ENCODE results near the gene SBF2. TPM values are rescaled to one million over a fixed set of nuclear protein-coding genes. Genes with fewer than 3 reads are reported as not detected.

SBF2 gene
- total and polyA plus RNA-seq, 10 donors, result 3.6 to 70.9 (median 57.1) TPM

- peak overlapping the region in 7 of 8 donors; percentile 31 to 94 (median 55) for H3K27ac ChIP-seq
- TF ChIP-seq POLR2A (IDR thresholded peaks at IDR 0.05) (no peak), POLR2AphosphoS5 (IDR thresholded peaks at IDR 0.05) (no peak), CTCF (IDR thresholded peaks at IDR 0.05 in 8 of 11, conservative IDR thresholded peaks at IDR 0.05 in 3 of 11) (peak in 4 of 11 experiments; percentile 7 to 76 (median 71))
- peaks cover 23 to 60% (median 51%) of the 10 kb centered on the region in 6 donors for H3K4me1 ChIP-seq
- no peaks in the 10 kb centered on the region for H3K9me3 ChIP-seq
- intact Hi-C loops (cut with DNase I; ENCODE audit: low total_unique reads), result loop anchor here (5.0 kb wide), 1 partner anchor 101 kb away; no protein-coding TSS in a partner anchor
- H3K36me3 ChIP-seq, result peaks cover 0 to 9% (median 0%) of the 10 kb centered on the region in 6 donors
- H3K4me3 ChIP-seq, result peak overlapping the region; percentile 14 to 96 (median 69)
- DNase-seq, result no peak
- 17 to 21% (median 17%) methylated on average over 16 of the region's 16 CpGs for WGBS, 5 donors
- H3K27me3 ChIP-seq (replicated peaks in 1 of 7), result peaks cover 0 to 37% (median 17%) of the 10 kb centered on the region in 7 donors
Measured at GRCh38 chr11:10308201-10308954, 14.4 kb upstream of the SBF2 start.

GRCh38 chr11:10307400-10308200, 13.6 kb upstream of the SBF2 start:
- Histone ChIP-seq H3K9me3 (no peaks in the 10 kb centered on the region), H3K36me3 (peaks cover 0 to 9% (median 0%) of the 10 kb centered on the region in 6 donors), H3K27me3 (replicated peaks in 1 of 7) (peaks cover 0 to 37% (median 17%) of the 10 kb centered on the region in 7 donors), H3K27ac (peak overlapping the region in 7 of 8 donors; percentile 31 to 94 (median 55)), H3K4me1 (peaks cover 23 to 64% (median 55%) of the 10 kb centered on the region in 6 donors), H3K4me3 (peak overlapping the region; percentile 14 to 96 (median 69))
- peak; percentile 96 for DNase-seq
- intact Hi-C loops (cut with DNase I; ENCODE audit: low total_unique reads), result loop anchor here (5.0 kb wide), 1 partner anchor 100 kb away; no protein-coding TSS in a partner anchor
- 1 to 2% (median 2%) methylated on average over 44 to 62 of the region's 62 CpGs for WGBS, 5 donors
- TF ChIP-seq POLR2A (IDR thresholded peaks at IDR 0.05) (no peak), POLR2AphosphoS5 (IDR thresholded peaks at IDR 0.05) (peak; percentile 75 to 87 (median 78)), CTCF (IDR thresholded peaks at IDR 0.05 in 8 of 11, conservative IDR thresholded peaks at IDR 0.05 in 3 of 11) (peak; percentile 90 to 99 (median 99))

GRCh38 chr11:10307022-10307399, 13.0 kb upstream of the SBF2 start:
- Histone ChIP-seq H3K36me3 (peaks cover 0 to 9% (median 0%) of the 10 kb centered on the region in 6 donors), H3K27me3 (replicated peaks in 1 of 7) (peaks cover 0 to 37% (median 17%) of the 10 kb centered on the region in 7 donors), H3K9me3 (no peaks in the 10 kb centered on the region), H3K4me3 (peak overlapping the region; percentile 14 to 96 (median 69)), H3K27ac (peak overlapping the region in 6 of 8 donors; percentile 45 to 94 (median 82)), H3K4me1 (peaks cover 23 to 70% (median 59%) of the 10 kb centered on the region in 6 donors)
- intact Hi-C loops (cut with DNase I; ENCODE audit: low total_unique reads), result loop anchor here (5.0 kb wide), 1 partner anchor 100 kb away; no protein-coding TSS in a partner anchor
- TF ChIP-seq CTCF (IDR thresholded peaks at IDR 0.05 in 8 of 11, conservative IDR thresholded peaks at IDR 0.05 in 3 of 11) (no peak), POLR2A (IDR thresholded peaks at IDR 0.05) (no peak), POLR2AphosphoS5 (IDR thresholded peaks at IDR 0.05) (no peak)
- 17 to 24% (median 22%) methylated on average over 9 of the region's 9 CpGs for WGBS, 5 donors
- no peak for DNase-seq

Data from spleen (tissue), 11 donors.